HG02938 (cell line): Measurements from ENCODE around the gene TMEM31.
"Not testable (repeated sequence)": the region's sequence is repeated elsewhere in the genome, so short reads cannot be mapped to it uniquely, and the experiment has no call there.

Experiments used
- ATAC-seq: cut with Tn5 transposase; IDR thresholded peaks from one replicate; pipeline ENCODE4 v1.9.1; 2021; ENCODE audit warnings: mild to moderate bottlenecking, moderate library complexity; ENCODE audit not compliant: unreplicated experiment

The TMEM31 gene

GRCh38 chrX:103722505-103722904, 11.8 kb downstream of the TMEM31 start:
- no peak for ATAC-seq

DNA sequence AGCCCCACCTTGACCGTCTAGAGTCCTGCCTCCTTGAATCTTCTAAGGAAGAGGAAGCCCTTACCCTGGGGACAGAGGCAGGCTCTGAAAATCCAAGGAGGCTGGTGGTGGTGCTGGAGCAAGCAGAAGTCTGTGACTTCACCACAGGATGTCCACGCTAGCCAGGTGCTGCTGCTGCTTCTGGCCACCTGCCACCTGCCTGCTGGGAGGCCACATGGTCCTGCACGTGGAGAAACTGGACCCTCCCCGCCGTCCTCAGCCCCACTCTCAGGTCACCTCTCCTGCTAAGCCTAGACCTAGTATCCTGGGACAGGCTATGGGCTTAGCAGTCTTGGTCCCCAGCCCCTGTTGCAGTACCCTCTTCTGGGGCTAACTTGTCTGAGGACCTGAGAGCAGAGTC, 15.8 kb downstream of the TMEM31 start:
- no peak for ATAC-seq

- ATAC-seq, result no peak
Observed at GRCh38 chrX:103727115-103727514, 16.4 kb downstream of the TMEM31 start.

DNA sequence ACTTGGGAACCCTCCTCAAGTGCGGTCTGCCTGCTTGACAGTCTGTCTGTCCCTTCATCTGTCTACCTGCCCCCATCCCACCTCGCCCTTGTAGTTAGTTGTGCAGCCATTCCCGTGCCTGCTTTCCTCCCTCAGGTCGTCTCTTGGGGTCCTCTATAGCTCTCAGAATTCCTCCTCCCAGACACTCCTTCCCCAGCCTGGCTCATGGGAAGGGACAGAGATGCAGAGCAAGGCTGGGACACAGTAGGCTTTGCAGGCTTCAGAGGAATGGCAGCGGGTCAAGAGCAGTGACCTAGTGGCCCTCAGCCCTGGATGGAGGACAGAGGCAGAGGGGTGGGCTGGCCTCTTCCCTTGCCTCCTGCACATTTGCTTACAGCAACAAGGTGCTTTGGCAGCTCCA, 18.3 kb downstream of the TMEM31 start:
- ATAC-seq, result no peak

- no peak for ATAC-seq
Observed at GRCh38 chrX:103730147-103730795, 19.6 kb downstream of the TMEM31 start.

DNA sequence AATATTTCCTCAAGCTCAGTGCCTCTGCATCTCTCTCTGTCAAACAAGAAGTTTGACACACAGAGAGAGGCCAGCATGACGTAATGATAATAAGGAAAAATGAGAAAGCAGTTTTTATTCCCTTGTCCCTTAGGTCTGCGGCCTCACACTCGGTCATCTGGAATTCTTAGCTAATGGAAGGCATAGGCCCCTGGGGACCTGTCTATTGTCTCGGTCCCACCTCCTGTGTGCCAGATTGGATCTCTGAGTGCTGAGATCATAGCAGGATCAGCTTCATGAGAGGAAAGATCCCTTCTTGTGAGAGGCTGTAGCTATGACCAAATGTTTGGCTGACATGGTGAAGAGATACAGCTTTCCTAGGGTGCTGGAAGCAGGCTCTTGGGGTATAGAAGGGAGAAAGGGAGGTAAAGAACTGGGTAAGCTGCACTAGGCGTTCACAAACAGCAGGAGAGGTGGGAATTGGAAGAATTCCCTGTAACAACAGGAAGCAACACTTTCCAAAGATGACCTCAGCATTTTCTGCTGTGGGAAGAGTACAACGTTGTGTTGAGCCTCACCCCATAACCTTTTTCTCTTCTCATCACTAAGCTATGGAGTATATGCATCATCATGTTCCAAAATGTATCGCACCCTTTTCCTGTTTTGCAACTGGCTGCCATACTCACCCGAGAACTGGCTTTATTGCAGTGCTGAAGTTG, 20.2 kb downstream of the TMEM31 start:
- no peak for ATAC-seq

DNA sequence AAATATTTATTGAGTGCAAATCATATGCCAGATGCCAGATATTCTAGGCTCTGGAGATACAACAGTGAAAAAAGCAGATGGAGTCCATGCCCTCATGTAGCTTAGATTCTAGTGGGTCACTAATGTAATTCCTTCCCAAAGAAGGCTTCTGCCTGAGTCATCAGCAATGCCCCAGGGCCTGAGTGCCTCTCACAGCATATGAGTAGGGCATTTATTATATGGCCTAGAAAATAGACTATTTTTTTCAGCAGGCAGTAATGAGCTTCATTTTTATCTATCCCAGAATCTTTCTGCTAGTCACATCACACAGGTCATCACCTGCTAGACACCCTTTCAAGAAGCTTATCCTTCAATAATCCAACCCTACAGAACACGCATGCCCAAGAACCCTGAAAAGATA, 22.3 kb downstream of the TMEM31 start:
- ATAC-seq, result no peak

DNA sequence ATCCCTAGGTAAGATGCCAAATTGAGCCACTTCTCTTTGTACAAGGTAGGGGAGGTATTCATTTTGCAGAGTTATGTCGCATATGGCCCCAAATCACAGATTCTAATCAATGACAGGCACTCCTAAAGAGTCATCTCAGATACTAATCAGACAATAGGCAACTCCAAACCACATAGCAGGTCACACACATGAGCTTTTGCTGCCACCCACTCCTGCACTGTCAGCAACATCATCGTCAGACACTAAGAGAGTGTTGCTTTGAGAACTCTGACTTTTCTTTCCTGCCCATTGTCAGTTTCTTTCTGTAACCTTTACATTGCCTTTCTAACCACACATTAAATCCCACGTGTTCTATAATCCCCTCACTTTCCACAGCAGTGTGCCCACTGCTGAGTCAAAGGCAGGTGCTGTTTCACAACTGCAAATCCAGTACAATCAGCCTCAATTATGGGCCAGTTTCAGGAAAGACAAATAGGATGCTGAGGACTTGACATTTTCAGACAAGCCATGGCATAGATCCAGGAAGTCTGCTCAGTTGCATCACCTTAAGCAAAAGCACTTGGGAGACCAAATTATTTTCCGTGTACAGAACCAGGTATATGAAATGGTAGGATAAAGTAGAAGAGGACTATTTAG, 23.5 kb downstream of the TMEM31 start:
- ATAC-seq, result no peak

DNA sequence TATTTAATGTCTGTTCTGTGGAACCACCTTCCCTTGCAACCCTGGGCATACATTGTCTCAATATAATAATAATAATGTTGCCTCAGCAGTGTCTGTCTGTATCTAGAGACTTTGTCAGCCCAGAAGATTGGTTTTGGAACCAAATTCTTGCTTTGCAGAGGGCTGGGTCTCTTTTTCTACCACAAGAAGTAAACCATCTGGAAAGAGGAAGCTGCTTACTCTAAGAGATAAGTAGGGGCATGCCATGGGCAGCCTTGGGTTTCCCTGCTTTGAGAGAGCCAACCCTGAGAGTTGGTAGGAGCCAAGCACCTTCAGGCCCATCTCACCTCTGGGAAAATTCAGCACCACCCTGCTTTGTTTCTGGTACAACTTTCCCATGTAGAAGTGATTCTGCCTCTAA, 27.0 kb downstream of the TMEM31 start:
- ATAC-seq, result no peak

DNA sequence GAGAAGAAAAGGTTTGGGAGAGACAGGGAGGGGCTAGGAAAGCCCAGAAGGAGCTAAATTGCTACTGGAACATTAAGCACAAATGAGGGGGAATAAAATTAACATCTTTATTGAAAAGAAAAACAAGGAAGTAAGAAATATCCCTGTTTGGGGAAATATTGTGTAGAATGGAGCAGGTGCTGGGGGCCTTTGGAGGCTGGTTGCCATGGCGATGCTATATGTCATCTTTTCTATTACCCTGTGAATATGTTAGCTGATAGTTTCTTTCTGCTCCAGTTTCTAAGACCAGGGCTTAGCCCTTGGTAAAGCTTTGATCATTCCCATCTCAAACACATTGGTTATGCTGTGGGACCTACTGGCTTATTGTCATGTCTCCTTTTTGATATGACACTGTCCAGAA, 28.7 kb downstream of the TMEM31 start:
- no peak for ATAC-seq

DNA sequence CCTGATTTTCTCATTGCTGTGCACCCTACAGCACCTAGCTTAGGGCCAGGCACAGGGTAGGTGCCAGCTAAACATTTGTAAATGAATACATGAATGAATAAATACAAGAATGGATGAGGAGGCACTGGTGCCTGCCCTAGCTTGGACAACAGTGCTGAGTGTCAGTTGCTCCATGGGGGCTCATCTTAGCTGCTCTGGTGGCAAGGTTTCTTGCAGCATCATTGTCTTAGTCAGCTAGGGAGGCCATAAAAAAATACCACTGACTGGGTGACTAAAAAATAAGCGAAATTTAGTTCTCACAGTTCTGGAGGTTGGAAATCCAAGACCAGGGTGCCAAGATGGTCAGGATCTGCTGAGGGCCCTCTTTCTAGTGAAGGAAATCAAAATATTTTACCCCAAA, 31.2 kb downstream of the TMEM31 start:
- ATAC-seq, result no peak

- no peak for ATAC-seq
Observed at GRCh38 chrX:103742339-103742738, 31.6 kb downstream of the TMEM31 start.

DNA sequence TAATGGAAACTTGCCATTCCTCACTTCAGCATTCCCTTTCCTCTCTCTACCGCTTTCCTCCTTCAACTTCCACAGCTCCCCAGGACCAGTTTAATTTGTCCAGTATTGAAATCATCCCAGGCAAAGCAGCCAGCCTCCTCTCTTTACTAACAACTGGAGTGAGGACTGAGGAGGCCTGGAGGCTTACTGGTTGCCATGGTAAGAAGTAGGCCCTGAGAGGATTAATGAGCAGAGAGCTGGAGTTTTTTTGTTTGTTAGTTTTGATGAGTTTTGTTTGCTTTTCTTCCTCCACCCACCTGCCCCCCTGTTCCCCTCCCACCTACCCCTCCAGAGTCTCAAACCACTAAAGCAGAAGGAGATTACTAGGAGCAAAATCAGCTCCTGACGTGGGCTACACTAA, 36.5 kb downstream of the TMEM31 start:
- no peak for ATAC-seq

- ATAC-seq, result no peak
Observed at GRCh38 chrX:103754401-103754800, 43.7 kb downstream of the TMEM31 start.

DNA sequence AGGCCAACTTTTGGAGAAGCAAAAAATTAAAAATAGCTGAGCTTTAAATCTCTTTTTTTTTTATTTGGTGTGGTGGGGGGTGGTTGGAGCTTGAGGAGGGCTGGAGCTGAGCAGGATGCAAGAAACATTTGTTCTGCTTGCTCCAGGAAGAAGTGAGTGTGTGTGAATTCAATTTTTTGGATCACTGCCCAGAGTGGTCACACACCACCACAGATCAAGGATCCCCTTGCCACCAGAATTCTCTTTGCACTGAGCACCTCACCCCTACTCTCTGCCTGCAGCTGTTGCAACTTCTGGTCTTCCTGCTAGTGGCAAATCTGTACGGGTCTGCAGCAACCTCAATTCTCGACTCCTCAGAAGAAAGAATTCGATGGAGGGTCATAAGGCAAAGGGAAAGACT, 46.0 kb downstream of the TMEM31 start:
- no peak for ATAC-seq

- no peak for ATAC-seq
Observed at GRCh38 chrX:103758555-103758954, 47.8 kb downstream of the TMEM31 start.

- not testable (repeated sequence) for ATAC-seq
Observed at GRCh38 chrX:103763541-103763940, 52.8 kb downstream of the TMEM31 start.
